Hepatocyte (in vitro differentiated cells): ENCODE results near the gene PAPSS1.

Experiments
- CTCF ChIP-seq: fragments of 200-600 bp; sonication (generic); IDR thresholded peaks from 2 replicates; pipeline ENCODE4 v1.5.1; 2016; ENCODE audit warnings: antibody characterized with exemption, mild to moderate bottlenecking; ENCODE audit not compliant: poor library complexity
- EZH2 ChIP-seq: fragments of 200-600 bp; sonication (generic); IDR thresholded peaks from 2 replicates; pipeline ENCODE4 v1.6.1; 2016; ENCODE audit warnings: antibody characterized with exemption, mild to moderate bottlenecking, borderline replicate concordance
- EZH2phosphoT487 ChIP-seq: fragments of 200-600 bp; sonication (generic); IDR thresholded peaks from one replicate; pipeline ENCODE4 v1.6.1; 2018; ENCODE audit warnings: antibody characterized with exemption, mild to moderate bottlenecking, low read depth, moderate library complexity; ENCODE audit not compliant: unreplicated experiment, severe bottlenecking

GRCh38 chr4:107719922-107720722, at the start of gene PAPSS1:
- no peak for TF ChIP-seq EZH2
- TF ChIP-seq CTCF: no peak
- no peak for TF ChIP-seq EZH2phosphoT487
